Ishikawa (cell line): ENCODE data around the gene SERGEF.

ENCODE experiments used
- CEBPB ChIP-seq: IDR thresholded peaks from 2 replicates; pipeline ENCODE4 v1.6.1; 2012
- CREB1 ChIP-seq: IDR thresholded peaks from 2 replicates; pipeline ENCODE4 v1.6.1; 2012; ENCODE audit warnings: low read depth
- FOXM1 ChIP-seq: IDR thresholded peaks from 2 replicates; pipeline ENCODE4 v1.6.1; 2012; ENCODE audit warnings: low read depth, borderline replicate concordance
- REST ChIP-seq: IDR thresholded peaks from 2 replicates; pipeline ENCODE4 v1.6.1; 2012; ENCODE audit warnings: low read depth, mild to moderate bottlenecking
- TEAD4 ChIP-seq: IDR thresholded peaks from 2 replicates; pipeline ENCODE4 v1.6.1; 2012
- YY1 ChIP-seq: IDR thresholded peaks from 2 replicates; pipeline ENCODE4 v1.6.1; 2012; ENCODE audit warnings: low read depth
- ZBTB7A ChIP-seq: IDR thresholded peaks from 2 replicates; pipeline ENCODE4 v1.6.1; 2012; ENCODE audit warnings: low read depth

- no peak for TF ChIP-seq REST
- no peak for TF ChIP-seq TEAD4
- no peak for TF ChIP-seq ZBTB7A
- TF ChIP-seq CEBPB = no peak
- TF ChIP-seq FOXM1 = no peak
- no peak for TF ChIP-seq CREB1
- TF ChIP-seq YY1 = no peak
Measured at GRCh38 chr11:18036456-18036855, 23.6 kb upstream of the SERGEF start.
